GM08714 (cell line): ENCODE measurements around the gene LRRC59.

Experiments used
- H3K4me3 ChIP-seq: fragments of 200-500 bp; sonication (Bioruptor generic); 2 replicates; pipeline ENCODE4 v1.5.1; 2014; ENCODE audit warnings: mild to moderate bottlenecking, low read length, inconsistent platforms
- ZNF274 ChIP-seq: IDR thresholded peaks from 2 replicates; pipeline ENCODE4 v1.6.1; 2012; ENCODE audit warnings: mild to moderate bottlenecking, low read depth, low read length

Gene LRRC59

GRCh38 chr17:50365165-50365564 is 32.2 kb downstream of the LRRC59 start:
- TF ChIP-seq ZNF274 = no peak
- H3K4me3 ChIP-seq = no peak overlapping the region

GRCh38 chr17:50364715-50365114 is 32.6 kb downstream of the LRRC59 start:
- H3K4me3 ChIP-seq = no peak overlapping the region
- no peak for TF ChIP-seq ZNF274

GRCh38 chr17:50364061-50364458 is 33.3 kb downstream of the LRRC59 start:
- no peak overlapping the region for H3K4me3 ChIP-seq
- TF ChIP-seq ZNF274 = no peak

- no peak overlapping the region for H3K4me3 ChIP-seq
- TF ChIP-seq ZNF274 = no peak
These were observed 33.9 kb downstream of the LRRC59 start for GRCh38 chr17:50363217-50364060.

- H3K4me3 ChIP-seq = no peak overlapping the region
- no peak for TF ChIP-seq ZNF274
These were observed 34.7 kb downstream of the LRRC59 start for GRCh38 chr17:50362661-50363060.

GRCh38 chr17:50361561-50362480 is 35.5 kb downstream of the LRRC59 start:
- no peak for TF ChIP-seq ZNF274
- H3K4me3 ChIP-seq = no peak overlapping the region

GRCh38 chr17:50360486-50361115 is 36.7 kb downstream of the LRRC59 start:
- H3K4me3 ChIP-seq = no peak overlapping the region
- TF ChIP-seq ZNF274 = no peak

GRCh38 chr17:50359998-50360461 is 37.3 kb downstream of the LRRC59 start:
- no peak for TF ChIP-seq ZNF274

GRCh38 chr17:50359005-50359699 is 38.2 kb downstream of the LRRC59 start:
- TF ChIP-seq ZNF274 = no peak
- no peak overlapping the region for H3K4me3 ChIP-seq

More at GRCh38 chr17:50359998-50360461, 37.3 kb downstream of the LRRC59 start:
- no peak overlapping the region for H3K4me3 ChIP-seq

- TF ChIP-seq ZNF274 = no peak
- no peak overlapping the region for H3K4me3 ChIP-seq
These were observed 39.1 kb downstream of the LRRC59 start for GRCh38 chr17:50358177-50358576.

GRCh38 chr17:50356892-50357510 is 40.3 kb downstream of the LRRC59 start:
- no peak for TF ChIP-seq ZNF274
- H3K4me3 ChIP-seq = no peak overlapping the region

- no peak for TF ChIP-seq ZNF274
- H3K4me3 ChIP-seq = no peak overlapping the region
These were observed 40.9 kb downstream of the LRRC59 start for GRCh38 chr17:50356418-50356817.

- no peak overlapping the region for H3K4me3 ChIP-seq
These were observed 41.5 kb downstream of the LRRC59 start for GRCh38 chr17:50355701-50356341.

More at GRCh38 chr17:50355701-50356341, 41.5 kb downstream of the LRRC59 start:
- no peak for TF ChIP-seq ZNF274
